D721Med (cell line): ENCODE data around the gene NFIA.
A peak's percentile ranks its signal among the peaks of the same experiment; 100 is the strongest.

Experiments
- DNase-seq: peaks from one replicate; pipeline ENCODE4 v3.0.0; 2011; ENCODE audit warnings: low spot score; ENCODE audit not compliant: insufficient read length
- FAIRE-seq: peaks from 2 replicates; lab custom pipeline; 2011; peaks lifted over from hg19 to GRCh38; lab: Jason Lieb, UNC
- CTCF ChIP-seq: IDR thresholded peaks from 2 replicates; pipeline ENCODE4 v1.5.1; 2012; ENCODE audit warnings: mild to moderate bottlenecking, control low read depth; ENCODE audit not compliant: insufficient read depth; ENCODE audit errors: missing control alignments

Gene NFIA

GRCh38 chr1:61259379-61260148 lies 177.2 kb downstream of the NFIA start:
- TF ChIP-seq CTCF: no peak
- no peak for FAIRE-seq
- no peak for DNase-seq

- FAIRE-seq (no peak), DNase-seq (no peak)
- no peak for TF ChIP-seq CTCF
Observed at GRCh38 chr1:61260171-61260570, 177.8 kb downstream of the NFIA start.

GRCh38 chr1:61261595-61261994 lies 179.2 kb downstream of the NFIA start:
- DNase-seq: no peak
- no peak for FAIRE-seq
- TF ChIP-seq CTCF: no peak

GRCh38 chr1:61263905-61264824 lies 181.8 kb downstream of the NFIA start:
- no peak for TF ChIP-seq CTCF
- DNase-seq (no peak), FAIRE-seq (no peak)

GRCh38 chr1:61264825-61265242 lies 182.5 kb downstream of the NFIA start:
- TF ChIP-seq CTCF: no peak
- DNase-seq: no peak
- peak; percentile 51 for FAIRE-seq

- DNase-seq (no peak), FAIRE-seq (no peak)
- no peak for TF ChIP-seq CTCF
Observed at GRCh38 chr1:61265665-61266064, 183.3 kb downstream of the NFIA start.
